GM19328 (cell line): ENCODE measurements around the gene IQSEC3.

Source experiments
- ATAC-seq: cut with Tn5 transposase; IDR thresholded peaks from one replicate; pipeline ENCODE4 v1.9.1; 2021; ENCODE audit warnings: mild to moderate bottlenecking, moderate library complexity; ENCODE audit not compliant: unreplicated experiment

The IQSEC3 gene

DNA sequence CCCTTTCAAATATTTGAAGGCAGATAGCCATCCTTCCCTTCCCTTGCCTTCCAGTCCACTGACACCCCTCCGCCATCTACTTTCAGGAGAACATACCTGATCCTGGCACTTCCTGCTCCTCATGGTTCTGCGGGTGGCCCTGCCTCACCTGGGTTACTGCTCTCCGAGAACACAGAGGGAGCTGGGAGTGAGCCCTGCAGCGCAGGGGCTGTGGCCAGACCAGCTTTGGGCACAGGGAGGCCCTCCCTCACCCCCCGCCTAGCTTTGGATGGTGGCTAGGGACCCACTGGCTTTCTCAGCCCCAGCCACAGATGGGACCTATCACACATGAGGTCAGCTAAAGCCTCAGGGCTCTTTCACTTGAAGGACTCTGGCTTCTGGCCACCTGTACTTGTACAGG, 12.4 kb downstream of the IQSEC3 start:
- no peak for ATAC-seq

- ATAC-seq = no peak
Observed at GRCh38 chr12:80681-81190, 14.2 kb downstream of the IQSEC3 start.

- ATAC-seq = no peak
Observed at GRCh38 chr12:82740-83139, 16.2 kb downstream of the IQSEC3 start.

GRCh38 chr12:84056-84455, 17.5 kb downstream of the IQSEC3 start:
- ATAC-seq = no peak

- no peak for ATAC-seq
Observed at GRCh38 chr12:85191-85666, 18.7 kb downstream of the IQSEC3 start.

- ATAC-seq = no peak
Observed at GRCh38 chr12:87315-87714, 20.7 kb downstream of the IQSEC3 start.

- no peak for ATAC-seq
Observed at GRCh38 chr12:87856-88255, 21.3 kb downstream of the IQSEC3 start.

DNA sequence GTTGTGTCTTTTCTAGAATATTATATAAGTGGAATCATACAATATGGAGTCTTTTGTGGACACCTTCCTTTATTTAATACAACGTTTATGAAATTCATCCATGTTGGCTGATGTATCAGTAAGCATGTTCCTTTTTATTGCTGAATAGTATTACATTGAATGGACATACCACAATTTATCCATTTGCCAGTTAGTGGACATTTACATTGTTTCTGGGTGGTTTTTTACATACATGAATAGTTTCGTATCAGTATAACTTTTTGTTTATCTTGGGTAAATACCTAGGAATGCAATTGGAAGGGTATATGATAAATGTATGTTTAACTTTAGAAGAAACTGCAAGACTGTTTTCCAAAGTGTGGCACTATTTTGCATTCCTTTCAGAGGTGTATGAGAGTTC, 23.1 kb downstream of the IQSEC3 start:
- ATAC-seq = no peak

- ATAC-seq = no peak
Observed at GRCh38 chr12:91213-91612, 24.6 kb downstream of the IQSEC3 start.

GRCh38 chr12:93266-94005, 26.9 kb downstream of the IQSEC3 start:
- no peak for ATAC-seq

GRCh38 chr12:96543-96942, 30.0 kb downstream of the IQSEC3 start:
- no peak for ATAC-seq

DNA sequence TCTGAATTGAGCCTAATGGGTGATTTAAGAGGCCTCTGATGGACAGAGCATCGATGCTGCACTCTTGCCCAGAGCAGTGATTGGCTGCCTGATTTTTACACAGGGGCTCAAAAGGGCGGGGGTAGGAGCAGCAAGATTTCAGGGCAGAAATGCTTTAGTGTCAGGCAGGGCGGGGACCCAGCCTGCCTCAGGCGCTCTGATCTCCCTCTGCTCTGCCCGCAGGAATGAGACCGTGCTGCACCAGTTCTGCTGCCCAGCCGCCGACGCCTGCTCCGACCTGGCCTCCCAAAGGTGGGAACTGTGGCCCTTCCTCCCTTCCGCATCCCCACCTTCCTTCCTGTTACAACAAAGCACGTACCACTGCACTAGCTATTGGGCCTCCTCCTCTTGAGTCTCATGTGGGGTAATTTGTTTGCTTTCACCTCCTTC, 32.4 kb downstream of the IQSEC3 start:
- no peak for ATAC-seq

DNA sequence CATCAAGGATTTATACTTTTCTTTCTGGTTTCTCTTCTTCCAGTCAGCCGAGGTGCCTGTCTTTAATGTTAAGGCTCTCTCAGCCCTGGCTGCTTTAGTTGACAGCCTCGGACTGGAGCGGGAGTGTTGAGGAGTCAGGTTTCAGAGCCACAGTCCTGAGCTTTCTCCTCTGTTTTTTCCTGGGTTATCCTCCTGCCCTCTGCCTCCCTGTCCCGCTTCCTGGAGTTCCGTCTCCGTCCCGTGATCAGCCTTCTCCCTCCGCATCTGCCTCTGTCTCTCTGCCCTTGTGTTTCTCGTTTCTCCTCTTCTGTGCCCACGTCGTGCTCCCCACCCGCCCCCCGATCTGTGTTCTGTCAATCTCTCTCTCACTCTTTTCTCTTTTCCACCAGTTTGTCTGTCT, 33.0 kb downstream of the IQSEC3 start:
- no peak for ATAC-seq

- ATAC-seq = no peak
Observed at GRCh38 chr12:101969-102878, 35.7 kb downstream of the IQSEC3 start.

GRCh38 chr12:102879-103168, 36.3 kb downstream of the IQSEC3 start:
- ATAC-seq = no peak

DNA sequence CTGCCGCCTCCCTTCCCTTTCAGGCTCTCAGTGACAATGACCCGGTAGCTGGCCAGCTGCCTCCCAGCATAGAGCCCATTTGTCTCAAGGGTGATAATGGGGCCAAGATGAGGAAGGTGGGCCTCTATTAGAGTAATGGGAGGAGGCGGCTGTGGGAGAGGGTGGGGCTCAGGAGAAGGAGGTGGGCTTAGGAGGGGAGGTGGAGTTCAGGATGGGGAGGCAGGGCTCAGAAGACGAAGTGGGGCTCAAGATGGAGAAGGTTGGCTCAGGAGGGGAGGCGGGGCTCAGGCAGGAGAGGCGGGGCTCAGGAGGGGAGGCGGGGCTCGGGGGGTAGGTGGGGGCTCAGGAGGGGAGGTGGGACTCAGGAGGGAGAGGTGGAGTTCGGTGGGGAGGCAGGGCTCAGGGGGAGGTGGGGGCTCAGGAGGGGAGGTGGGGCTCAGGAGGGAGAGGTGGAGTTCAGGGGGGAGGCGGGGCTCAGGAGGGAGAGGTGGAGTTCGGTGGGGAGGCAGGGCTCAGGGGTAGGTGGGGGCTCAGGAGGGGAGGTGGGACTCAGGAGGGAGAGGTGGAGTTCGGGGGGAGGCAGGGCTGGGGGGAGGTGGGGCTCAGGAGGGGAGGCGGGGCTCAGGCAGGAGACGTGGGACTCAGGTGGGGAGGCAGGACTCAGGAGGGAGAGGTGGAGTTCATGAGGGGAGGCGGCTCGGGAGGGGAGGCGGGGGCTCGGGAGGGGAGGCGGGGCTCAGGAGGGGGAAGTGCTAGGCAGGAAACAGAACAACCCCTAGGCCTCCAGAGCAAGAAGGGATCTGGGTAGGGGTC, 36.8 kb downstream of the IQSEC3 start:
- ATAC-seq = no peak

- ATAC-seq = no peak
Observed at GRCh38 chr12:104551-105081, 38.0 kb downstream of the IQSEC3 start.

DNA sequence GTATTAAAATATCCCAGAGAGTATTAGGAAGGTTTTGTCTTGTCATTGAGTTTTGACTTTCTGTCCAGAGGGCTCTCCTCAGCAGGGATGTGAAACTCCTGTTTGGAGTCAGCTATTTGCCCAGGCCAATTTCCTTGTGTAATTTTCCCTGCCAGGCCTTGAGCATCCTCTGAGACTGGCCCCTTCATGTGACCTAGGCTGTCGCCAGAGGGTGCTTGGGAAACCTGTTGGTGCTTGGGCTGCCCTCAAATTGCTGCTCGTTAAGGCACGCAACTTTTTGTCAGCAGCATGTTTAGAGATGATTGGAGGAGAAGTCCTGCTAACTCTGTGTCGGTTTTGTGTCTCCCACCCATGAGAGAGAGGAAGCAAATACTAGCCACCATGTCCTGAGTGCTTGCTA, 39.1 kb downstream of the IQSEC3 start:
- no peak for ATAC-seq

DNA sequence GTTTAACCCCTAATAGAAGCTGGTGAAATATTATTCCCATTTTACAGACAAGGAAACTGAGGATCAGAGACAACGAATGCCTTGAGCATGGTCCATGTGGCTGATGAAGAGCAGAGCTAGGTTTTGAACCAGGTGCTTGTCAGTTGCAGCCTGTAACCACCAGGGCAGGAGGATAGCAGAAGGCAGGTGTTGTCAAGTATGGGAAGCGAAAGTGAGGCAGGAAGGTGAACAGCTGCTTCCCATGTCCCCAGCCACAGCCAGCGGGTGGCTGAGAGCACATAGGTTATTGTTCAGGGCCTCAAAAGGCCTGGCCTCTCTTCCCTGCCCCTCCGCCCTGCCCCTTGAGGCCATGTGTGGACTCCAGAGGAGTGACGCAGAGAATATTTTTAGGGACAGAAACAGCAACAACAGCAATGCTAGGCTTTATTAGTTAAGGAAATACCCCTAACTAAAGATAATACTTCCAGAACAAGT, 39.6 kb downstream of the IQSEC3 start:
- peak; percentile 81 for ATAC-seq

GRCh38 chr12:108594-108993, 42.0 kb downstream of the IQSEC3 start:
- ATAC-seq = no peak

- no peak for ATAC-seq
Observed at GRCh38 chr12:109446-109845, 42.9 kb downstream of the IQSEC3 start.
